Right ventricle myocardium superior (tissue), 1 donor: ENCODE results near the gene SBNO1. TPM values are rescaled to one million over a fixed set of nuclear protein-coding genes. Genes with fewer than 3 reads are reported as not detected.
"Not testable (repeated sequence)": the region's sequence is repeated elsewhere in the genome, so short reads cannot be mapped to it uniquely, and the experiment has no call there.

Experiments
- ATAC-seq: fragments of 200-7000 bp; cut with Tn5 transposase; one replicate; pipeline ENCODE4 v1.9.1; 2020; ENCODE audit warnings: mild to moderate bottlenecking; ENCODE audit not compliant: poor library complexity
- DNase-seq: peaks from one replicate; pipeline ENCODE4 v3.0.0-alpha.2; 2020
- intact Hi-C: fragments of 100-400 bp; cut with DNase I; formaldehyde crosslinking; loops from one replicate; pipeline ENCODE4 v1.11.2; 2022
- total RNA-seq: library from RNA; stranded (reverse); fragmentation: NEBNext Ultra II Directional; extraction: Animal tissue kit (Norgen Biotek cat#: 25700); gene quantifications from one replicate; pipeline ENCODE4 v1.2.1, GENCODE V29; 2021
- donor health status: DM: no; HTN: yes; CAD: no; lungs with severe emphysema.

The SBNO1 gene
- total RNA-seq, 1 donor from 2014 or later: 25.3 TPM

- no peak for ATAC-seq
- intact Hi-C loops: no loop called here
- no peak for DNase-seq
These were observed 26.1 kb upstream of the SBNO1 start for GRCh38 chr12:123390498-123391426.

DNA sequence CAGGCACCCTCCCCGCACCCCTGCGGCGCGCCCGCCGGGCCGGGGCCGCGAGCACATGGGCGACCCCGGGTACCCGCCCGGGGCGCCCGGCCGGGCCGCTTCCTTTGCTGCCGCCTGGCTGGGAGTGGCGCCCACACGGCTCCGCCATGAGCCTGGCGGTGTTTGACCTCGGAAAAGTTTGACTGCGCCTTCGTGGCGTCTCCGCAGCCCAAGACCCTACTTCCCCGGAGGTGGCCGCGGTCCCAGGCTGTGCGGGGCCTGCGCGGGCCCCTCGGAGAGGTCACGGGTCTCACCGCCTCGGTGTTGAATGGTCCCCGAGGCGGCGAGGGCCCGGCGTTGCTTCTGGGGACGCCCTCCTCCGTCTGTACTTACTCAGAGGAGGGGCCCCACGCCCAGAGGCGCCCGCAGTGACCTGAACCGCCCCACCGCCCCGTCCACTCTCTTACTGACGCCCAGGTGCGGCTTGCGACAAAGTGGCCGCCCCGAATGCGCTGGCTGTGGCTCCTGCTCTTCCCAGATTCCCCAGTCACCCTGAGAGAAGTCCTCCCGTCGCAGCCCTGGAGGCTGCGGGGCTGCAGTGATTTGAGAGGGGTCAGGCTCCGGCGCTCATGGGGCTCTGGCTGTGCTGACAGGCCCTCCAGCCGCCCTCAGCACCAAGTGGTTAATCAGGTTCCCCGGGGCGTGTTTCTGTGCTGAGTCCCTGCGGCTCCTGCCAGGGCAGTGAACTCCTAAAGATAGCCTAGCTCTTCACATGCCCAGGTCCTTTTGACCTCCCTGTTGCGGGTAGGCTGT lies 25.1 kb upstream of the SBNO1 start:
- DNase-seq: peak; percentile 74
- peak; percentile 75 for ATAC-seq
- intact Hi-C loops: loop anchor here (10.0 kb wide), 1 partner anchor 145 kb away; the partner anchor contains the start of gene RILPL1

DNA sequence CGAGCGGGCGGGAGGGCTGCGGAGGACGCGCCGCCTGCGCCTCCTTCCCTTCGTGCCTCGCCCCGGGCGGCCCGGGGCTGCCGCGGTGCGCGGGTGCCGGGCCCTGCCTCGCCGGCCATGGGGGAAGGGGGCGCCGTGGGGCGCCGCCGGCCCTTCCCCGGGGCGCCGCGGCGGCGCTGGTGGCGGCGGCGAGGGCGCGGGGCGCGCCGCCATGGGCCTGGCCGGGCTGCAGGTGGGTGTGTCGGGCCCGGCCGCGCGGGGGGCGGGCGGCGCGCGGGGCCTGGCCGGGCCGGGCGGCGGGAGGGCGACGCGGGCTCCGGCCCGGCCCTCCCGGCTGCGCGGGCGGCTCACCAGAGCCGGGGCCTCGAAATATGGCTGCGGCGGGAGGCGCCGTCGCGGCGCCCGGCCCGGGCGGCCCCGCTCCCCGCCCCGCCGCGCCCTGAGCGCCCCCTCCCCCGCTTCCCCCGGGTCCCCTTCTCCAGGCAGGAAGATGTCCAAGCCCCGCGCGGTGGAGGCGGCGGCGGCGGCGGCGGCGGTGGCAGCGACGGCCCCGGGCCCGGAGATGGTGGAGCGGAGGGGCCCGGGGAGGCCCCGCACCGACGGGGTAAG lies 24.4 kb upstream of the SBNO1 start:
- no peak for ATAC-seq
- intact Hi-C loops: loop anchor here (10.0 kb wide), 1 partner anchor 146 kb away; the partner anchor contains the start of gene RILPL1
- no peak for DNase-seq

GRCh38 chr12:123388177-123388950 lies 23.7 kb upstream of the SBNO1 start:
- peak; percentile 85 for DNase-seq
- intact Hi-C loops: loop anchor here (10.0 kb wide), 1 partner anchor 146 kb away; the partner anchor contains the start of gene RILPL1
- ATAC-seq: peak; percentile 68

DNA sequence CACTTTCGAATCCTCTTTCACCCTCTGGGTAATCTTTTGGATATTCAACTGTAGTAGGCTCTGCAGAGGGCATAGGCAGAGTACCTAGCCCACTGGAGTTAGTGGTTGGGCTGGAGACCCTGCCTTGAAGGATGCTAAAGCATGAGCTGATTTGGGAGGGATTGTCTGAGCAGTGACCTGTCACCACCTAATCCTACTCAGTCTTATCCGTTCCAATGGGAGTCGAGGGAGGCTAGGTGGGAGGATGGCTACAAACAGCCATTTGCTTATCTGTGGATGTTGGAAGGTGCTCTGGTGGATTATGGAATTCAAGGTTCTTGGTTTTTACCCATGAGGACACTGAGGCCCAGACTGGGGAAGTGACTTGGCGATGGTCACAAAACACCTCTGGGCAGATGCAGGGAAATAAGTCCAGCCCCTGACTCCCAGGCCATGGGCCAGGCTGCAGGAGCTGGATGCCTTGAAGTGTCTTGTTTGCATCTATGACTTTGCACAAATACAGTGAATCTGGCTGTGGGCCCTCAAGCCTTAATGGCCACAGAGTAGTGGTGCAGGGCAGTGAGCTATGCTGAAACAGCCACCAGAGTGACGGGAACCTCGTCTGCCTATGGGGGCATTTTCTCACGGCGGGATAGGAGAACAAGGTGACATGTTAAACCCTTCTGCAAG lies 23.0 kb upstream of the SBNO1 start:
- intact Hi-C loops: loop anchor here (10.0 kb wide), 1 partner anchor 147 kb away; the partner anchor contains the start of gene RILPL1
- DNase-seq: no peak
- no peak for ATAC-seq

DNA sequence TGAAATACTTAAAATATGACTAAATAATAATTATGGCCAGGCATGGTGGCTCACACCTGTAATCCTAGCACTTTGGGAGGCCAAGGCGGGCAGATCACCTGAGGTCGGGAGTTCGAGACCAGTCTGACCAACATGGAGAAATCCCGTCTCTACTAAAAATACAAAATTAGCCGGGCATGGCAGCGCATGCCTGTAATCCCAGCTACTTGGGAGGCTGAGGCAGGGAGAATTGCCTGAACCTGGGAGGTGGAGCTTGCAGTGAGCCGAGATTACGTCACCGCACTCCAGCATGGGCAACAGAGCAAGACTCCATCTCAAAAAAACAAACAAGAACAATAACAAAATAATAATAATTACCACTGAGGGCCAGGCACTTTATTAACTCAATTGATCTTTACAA lies 20.9 kb upstream of the SBNO1 start:
- not testable (repeated sequence) for DNase-seq, ATAC-seq
- intact Hi-C loops: loop anchor here (10.0 kb wide), 1 partner anchor 149 kb away; the partner anchor contains the start of gene RILPL1

DNA sequence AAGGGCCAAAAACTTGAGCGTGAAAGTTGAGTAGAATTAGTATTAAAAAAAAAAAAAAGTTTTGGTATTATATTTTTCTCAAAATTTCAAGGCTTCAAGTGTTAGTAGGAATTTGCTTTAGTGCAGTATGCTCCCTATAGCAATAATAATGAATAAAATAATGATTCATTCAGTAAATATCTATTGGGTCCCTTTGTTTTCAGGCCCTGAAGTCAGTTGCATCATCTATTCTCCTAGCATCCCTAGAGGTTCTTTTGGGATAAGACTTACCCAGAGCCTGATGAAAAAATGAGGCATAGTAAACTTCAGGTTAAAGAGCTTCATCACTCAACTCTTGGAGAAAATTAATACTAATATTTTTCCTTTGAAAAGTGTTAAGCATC lies 20.3 kb upstream of the SBNO1 start:
- DNase-seq: no peak
- intact Hi-C loops: loop anchor here (10.0 kb wide), 1 partner anchor 150 kb away; the partner anchor contains the start of gene RILPL1

DNA sequence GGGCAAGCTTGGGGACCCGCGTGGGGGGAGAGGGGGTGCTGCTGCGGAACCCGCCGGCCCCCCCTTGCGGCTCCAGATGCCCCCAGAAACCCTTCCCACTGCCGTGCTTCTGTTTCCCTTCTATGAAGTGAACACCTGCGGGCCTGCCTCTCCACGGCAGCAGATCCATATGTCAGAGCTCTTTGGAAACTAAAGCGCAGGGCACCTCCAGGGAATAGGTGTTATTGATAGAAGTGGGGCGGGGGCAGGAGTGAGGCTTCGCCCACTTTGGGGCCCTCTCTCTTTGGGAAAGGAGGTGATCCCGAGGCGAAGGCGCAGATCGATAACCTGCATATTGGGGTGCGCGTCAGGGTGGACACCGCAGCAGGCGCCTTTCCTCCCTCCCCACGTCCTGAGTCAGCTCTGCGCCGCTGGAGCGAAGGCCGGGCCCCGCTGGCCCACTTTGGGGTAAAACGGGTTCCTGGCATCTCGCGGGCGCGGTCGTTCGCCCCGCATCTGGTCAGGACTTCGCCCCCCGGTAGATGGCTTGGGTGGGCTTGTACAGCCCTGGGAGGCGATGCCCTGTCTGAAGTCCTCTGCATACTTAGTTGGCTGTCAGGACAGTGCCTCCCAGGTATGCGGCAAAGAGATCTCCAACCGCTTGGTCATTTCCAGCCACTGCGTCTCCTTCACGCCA lies 19.8 kb upstream of the SBNO1 start:
- no peak for DNase-seq
- intact Hi-C loops: loop anchor here (10.0 kb wide), 1 partner anchor 150 kb away; the partner anchor contains the start of gene RILPL1
- ATAC-seq: no peak

More for the DNA sequence above, 20.3 kb upstream of the SBNO1 start:
- no peak for ATAC-seq

GRCh38 chr12:123382684-123383083 lies 18.0 kb upstream of the SBNO1 start:
- DNase-seq (no peak), ATAC-seq (no peak)
- intact Hi-C loops: loop anchor here (10.0 kb wide), 1 partner anchor 152 kb away; the partner anchor contains the start of gene RILPL1

GRCh38 chr12:123379391-123379790 lies 14.7 kb upstream of the SBNO1 start:
- no peak for ATAC-seq
- intact Hi-C loops: no loop called here
- no peak for DNase-seq

DNA sequence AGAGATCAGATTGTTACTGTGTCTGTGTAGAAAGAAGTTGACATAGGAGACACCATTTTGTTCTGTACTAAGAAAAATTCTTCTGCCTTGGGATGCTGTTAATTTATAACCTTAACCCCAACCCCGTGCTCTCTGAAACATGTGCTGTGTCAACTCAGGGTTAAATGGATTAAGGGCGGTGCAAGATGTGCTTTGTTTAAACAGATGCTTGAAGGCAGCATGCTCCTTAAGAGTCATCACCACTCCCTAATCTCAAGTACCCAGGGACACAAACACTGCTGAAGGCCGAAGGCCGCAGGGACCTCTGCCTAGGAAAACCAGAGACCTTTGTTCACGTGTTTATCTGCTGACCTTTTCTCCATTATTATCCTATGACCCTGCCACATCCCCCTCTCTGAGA lies 7.8 kb upstream of the SBNO1 start:
- ATAC-seq, DNase-seq, intact Hi-C loops: not testable (repeated sequence)

GRCh38 chr12:123371667-123372368 lies 7.2 kb upstream of the SBNO1 start:
- intact Hi-C loops, ATAC-seq, DNase-seq: not testable (repeated sequence)

DNA sequence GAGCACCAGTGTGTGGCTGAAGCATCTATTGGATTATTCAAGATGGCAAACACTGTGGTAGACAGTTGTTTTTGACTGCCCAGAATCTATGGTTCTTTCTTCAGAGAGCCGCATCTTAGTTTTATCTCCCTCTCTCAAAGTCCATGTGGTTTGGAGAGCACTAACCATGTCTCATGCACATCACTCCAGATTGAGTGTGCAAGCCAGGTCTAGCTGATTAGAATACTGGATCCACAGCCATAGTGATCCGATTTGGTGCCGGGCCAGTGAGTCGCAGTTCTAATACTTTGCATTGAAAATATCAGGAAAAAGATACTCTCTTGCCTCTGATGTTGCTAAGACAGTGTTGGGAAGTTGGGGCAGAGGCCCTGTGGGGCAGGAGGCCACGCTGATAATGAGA lies 4.6 kb upstream of the SBNO1 start:
- ATAC-seq (no peak), DNase-seq (no peak)
- intact Hi-C loops: no loop called here

DNA sequence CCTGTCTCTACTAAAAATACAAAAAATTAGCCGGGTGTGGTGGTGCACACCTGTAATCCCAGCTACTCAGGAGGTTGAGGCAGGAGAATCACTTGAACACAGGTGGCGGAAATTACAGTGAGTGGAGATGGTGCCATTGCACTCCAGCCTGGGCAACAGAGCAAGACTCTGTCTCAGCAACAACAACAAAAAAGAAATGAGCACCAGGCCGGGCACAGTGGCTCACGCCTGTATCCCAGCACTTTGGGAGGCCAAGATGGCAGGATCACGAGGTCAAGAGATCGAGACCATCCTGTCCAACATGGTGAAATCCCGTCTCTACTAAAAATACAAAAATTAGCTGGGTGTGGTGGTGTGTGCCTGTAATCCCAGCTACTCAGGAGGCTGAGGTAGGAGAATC lies 3.8 kb upstream of the SBNO1 start:
- DNase-seq, intact Hi-C loops, ATAC-seq: not testable (repeated sequence)

GRCh38 chr12:123367511-123367910 lies 2.9 kb upstream of the SBNO1 start:
- intact Hi-C loops: no loop called here
- no peak for DNase-seq

More at GRCh38 chr12:123367511-123367910, 2.9 kb upstream of the SBNO1 start:
- no peak for ATAC-seq
